HepG2 (cell line): Measurements from ENCODE around the gene SELPLG. TPM values are rescaled to one million over a fixed set of nuclear protein-coding genes. Genes with fewer than 3 reads are reported as not detected.
"Not testable (repeated sequence)": the region's sequence is repeated elsewhere in the genome, so short reads cannot be mapped to it uniquely, and the experiment has no call there.

Experiments used
- ATAC-seq: fragments of 200-7000 bp; cut with Tn5 transposase; 3 replicates; pipeline ENCODE4 v1.9.1; 2020; ENCODE audit warnings: mild to moderate bottlenecking, moderate library complexity
- BruUV-seq: library from RNA; stranded (reverse); fragments of 400-500 nt; replicated peaks from 2 replicates; lab custom pipeline; 2021; lab: Mats Ljungman, UMichigan
- CTCF ChIA-PET: fragments of 300-600 bp; formaldehyde crosslinking; extraction: SDS; loops from one replicate; lab custom pipeline; 2021; ENCODE audit warnings: low total read pairs, inconsistent platforms, low intra/inter-chr PET ratio; lab: Yijun Ruan, JAX
- POLR2A ChIA-PET: fragments of 350-600 bp; sonication (Branson Sonifier 250); formaldehyde crosslinking; loops from one replicate; lab custom pipeline; 2020; ENCODE audit warnings: antibody characterized with exemption, inconsistent platforms; lab: Yijun Ruan, JAX
- DNase-seq: peaks from one replicate; pipeline ENCODE4 v3.0.0-alpha.2; 2015; ENCODE audit warnings: low spot score
- FAIRE-seq: peaks from 3 replicates; lab custom pipeline; 2011; peaks lifted over from hg19 to GRCh38; lab: Jason Lieb, UNC
- H2AFZ ChIP-seq: one replicate; pipeline ENCODE4 v1.6.1; 2011; ENCODE audit warnings: low read length, inconsistent platforms
- H3K27ac ChIP-seq: fragments of 300-600 bp; 3 replicates; pipeline ENCODE4 v1.8.0; 2011; ENCODE audit warnings: mixed run types, mild to moderate bottlenecking, mixed read lengths, low read length, inconsistent platforms; ENCODE audit not compliant: insufficient read depth; ENCODE audit errors: extremely low read length
- H3K27me3 ChIP-seq, 2 experiments: fragments of 200-600 bp in 1 of 2; 2 replicates in 1 of 2; 3 replicates in 1 of 2; pipeline versions ENCODE4 v1.6.0 to v1.8.0; 2011; ENCODE audit warnings: low read length in 2 of 2, mild to moderate bottlenecking in 2 of 2, moderate library complexity in 2 of 2, inconsistent platforms in 1 of 2; ENCODE audit not compliant: insufficient read depth in 2 of 2, control insufficient read depth in 1 of 2
- H3K36me3 ChIP-seq, 2 experiments: fragments of 200-600 bp in 1 of 2; replicated peaks in 1 of 2; 2 replicates in 1 of 2; 3 replicates in 1 of 2; pipeline versions ENCODE4 v1.5.1 to v1.8.0; 2011; ENCODE audit warnings: low read length in 2 of 2, inconsistent platforms in 1 of 2; ENCODE audit not compliant: insufficient read depth in 2 of 2, control insufficient read depth in 1 of 2
- H3K4me1 ChIP-seq: 2 replicates; pipeline ENCODE4 v1.5.1; 2012; ENCODE audit warnings: low read length, inconsistent platforms; ENCODE audit not compliant: insufficient read depth
- H3K4me2 ChIP-seq: 2 replicates; pipeline ENCODE4 v1.6.0; 2011; ENCODE audit warnings: low read depth, low read length, inconsistent platforms
- H3K4me3 ChIP-seq, 3 experiments: fragments of 200-600 bp in 1 of 3; sonication (generic), shearing (Covaris generic) in 1 of 3; replicated peaks in 1 of 3; 2 replicates each; pipeline ENCODE4 v1.5.1; 2011 to 2016; ENCODE audit warnings: low read length in 3 of 3, inconsistent platforms in 2 of 3, low read depth in 2 of 3, mild to moderate bottlenecking in 2 of 3, control low read depth in 1 of 3, mixed read lengths in 1 of 3; ENCODE audit not compliant: insufficient read depth in 1 of 3
- H3K79me2 ChIP-seq: one replicate; pipeline ENCODE4 v1.6.1; 2011; ENCODE audit warnings: low read length, inconsistent platforms; ENCODE audit not compliant: insufficient read depth
- H3K9ac ChIP-seq: 2 replicates; pipeline ENCODE4 v1.6.0; 2011; ENCODE audit warnings: mild to moderate bottlenecking, low read depth, low read length, inconsistent platforms; ENCODE audit not compliant: insufficient read depth
- H3K9me3 ChIP-seq: 2 replicates; pipeline ENCODE4 v1.5.1; 2012; ENCODE audit warnings: mild to moderate bottlenecking, low read length
- H4K20me1 ChIP-seq: 2 replicates; pipeline ENCODE4 v1.6.0; 2011; ENCODE audit warnings: inconsistent platforms, mild to moderate bottlenecking, low read length, moderate library complexity; ENCODE audit not compliant: insufficient read depth
- CTCF ChIP-seq: sonication (generic); formaldehyde crosslinking; IDR thresholded peaks from 2 replicates; pipeline ENCODE4 v1.5.0; 2020; ENCODE audit warnings: mild to moderate bottlenecking, missing genetic modification reagents, moderate library complexity
- RAD21 ChIP-seq: fragments of 450-650 bp; formaldehyde crosslinking; IDR thresholded peaks from 2 replicates; pipeline ENCODE4 v1.5.0; 2020; ENCODE audit warnings: mild to moderate bottlenecking
- STAG1 ChIP-seq: sonication (generic); formaldehyde crosslinking; IDR thresholded peaks from 2 replicates; pipeline ENCODE4 v1.4.0; 2020; ENCODE audit warnings: missing genetic modification reagents
- TRAFD1 ChIP-seq: sonication (generic); formaldehyde crosslinking; IDR thresholded peaks from 2 replicates; pipeline ENCODE4 v1.5.1; 2020; ENCODE audit warnings: missing genetic modification reagents, mild to moderate bottlenecking, borderline replicate concordance
- ZMAT3 ChIP-seq: sonication (generic); formaldehyde crosslinking; conservative IDR thresholded peaks from 2 replicates; pipeline ENCODE4 v1.7.0; 2021; ENCODE audit warnings: missing genetic modification reagents
- ZNF678 ChIP-seq: sonication (generic); formaldehyde crosslinking; IDR thresholded peaks from 2 replicates; pipeline ENCODE4 v1.4.0; 2020; ENCODE audit warnings: mild to moderate bottlenecking, missing genetic modification reagents
- WGBS: methylation state at CpG from one replicate; pipeline ENCODE4 v1.1.6; 2017; ENCODE audit warnings: low lambda C conversion rate; 5-methylcytosine and 5-hydroxymethylcytosine counted together
- in situ Hi-C: cut with HindIII; loops from 2 replicates; pipeline ENCODE4 v1.10.0; 2017; ENCODE audit warnings: low pct_unique_long_range_greater_than_20kb; ENCODE audit not compliant: extremely low pct_ligation_motif_present
- intact Hi-C: fragments of 100-400 bp; cut with micrococcal nuclease; formaldehyde crosslinking; loops from one replicate; pipeline ENCODE4 v1.10.0; 2022; ENCODE audit not compliant: unreplicated experiment
- polyA plus RNA-seq, 8 experiments: library from polyadenylated mRNA; depleted of rRNA in 3 of 8; stranded (reverse) in 7 of 8; unstranded in 1 of 8; fragments of >200 nt; fragmentation: Illumina TruSeq in 4 of 8; extraction: Trizol in 4 of 8; gene quantifications; 2 replicates each; pipeline versions ENCODE4 v1.2.1 to v1.2.3, GENCODE V29; 2011 to 2016; ENCODE audit warnings: low read depth in 4 of 8, missing spikeins in 1 of 8, mixed read lengths in 1 of 8; ENCODE audit not compliant: insufficient read depth in 1 of 8
- total RNA-seq, 5 experiments: library from RNA; depleted of rRNA; stranded (reverse); fragments of >200 nt; fragmentation: Illumina TruSeq; extraction: Trizol; gene quantifications; 2 replicates each; pipeline ENCODE4 v1.2.3, GENCODE V29; 2016; ENCODE audit warnings: low read depth in 1 of 5

SELPLG gene
- total and polyA plus RNA-seq, 2 of the 13 experiments (the other 11 are each of a cell fraction or from before 2014, with no cell fraction given) = 0.12 TPM; not detected in 1

- H3K79me2 ChIP-seq, H3K27ac ChIP-seq, H3K4me3 ChIP-seq, H2AFZ ChIP-seq, FAIRE-seq, ATAC-seq, DNase-seq, H3K9me3 ChIP-seq, H3K27me3 ChIP-seq, H4K20me1 ChIP-seq, H3K4me2 ChIP-seq, H3K9ac ChIP-seq, BruUV-seq, H3K36me3 ChIP-seq: not testable (repeated sequence)
- in situ Hi-C loops (loop anchor here (5.0 kb wide), 1 partner anchor 52 kb away; no protein-coding TSS in a partner anchor), intact Hi-C loops (loop anchor here (1.0 kb wide), 2 partner anchors 56 to 629 kb away; no protein-coding TSS in a partner anchor)
- POLR2A ChIA-PET = interaction anchor here (2.1 kb wide), 1 partner anchor 56 kb away, joined by 13 read pairs; the partner anchor contains the start of gene ISCU
- CTCF ChIA-PET = interaction anchor here (3.0 kb wide), 1 partner anchor 55 kb away, joined by 45 read pairs; the partner anchor contains the start of gene ISCU
- 19% methylated on average over 4 of the region's 4 CpGs for WGBS
- peaks cover 20% of the 10 kb centered on the region for H3K4me1 ChIP-seq
These were observed 14.8 kb downstream of the SELPLG start for GRCh38 chr12:108618953-108619274.

- Histone ChIP-seq H3K4me2 (no peak overlapping the region; the same call in 1 of the 2 replicates), H3K36me3 (no peaks in the 10 kb centered on the region), H3K79me2 (no peaks in the 10 kb centered on the region), H3K9me3 (no peaks in the 10 kb centered on the region), H4K20me1 (no peaks in the 10 kb centered on the region), H3K27me3 (peaks cover 0 to 4% of the 10 kb centered on the region in 2 experiments; a peak in 1 of 5 replicates), H3K4me1 (peaks cover 20% of the 10 kb centered on the region), H3K9ac (no peak overlapping the region), H3K4me3 (no peak overlapping the region), H2AFZ (peak overlapping the region; percentile 9), H3K27ac (no peak overlapping the region)
- POLR2A ChIA-PET = interaction anchor here (1.7 to 2.1 kb wide), 2 partner anchors 56 to 58 kb away, joined by 4 to 13 read pairs; partner anchors contain the start of genes ISCU and SART3
- WGBS = under 1% methylated on average over 9 of the region's 16 CpGs
- BruUV-seq = no TSS peak
- intact Hi-C loops = loop anchor here (1.0 kb wide), 2 partner anchors 55 to 628 kb away; no protein-coding TSS in a partner anchor
- CTCF ChIA-PET = interaction anchor here (1.1 to 3.0 kb wide), 3 partner anchors 54 to 185 kb away, joined by 3 to 45 read pairs (median 3); partner anchors contain the start of gene ISCU
- in situ Hi-C loops = loop anchor here (5.0 kb wide), 1 partner anchor 51 kb away; no protein-coding TSS in a partner anchor
- ATAC-seq (peak; percentile 88), FAIRE-seq (no peak), DNase-seq (peak; percentile 55)
- TF ChIP-seq ZMAT3 (CRISPR knock-in tag) (no peak), CTCF (CRISPR knock-in tag) (peak; percentile 89), RAD21 (CRISPR knock-in tag) (peak; percentile 90), STAG1 (peak; percentile 86), TRAFD1 (no peak), ZNF678 (CRISPR knock-in tag) (no peak)
These were observed 15.4 kb downstream of the SELPLG start for GRCh38 chr12:108618079-108618952.
